CD4-positive, alpha-beta T cell treated with Interleukin-4 for 4 hours (primary cell): ENCODE measurements around the gene LAMP2.

Source experiments
- DNase-seq: peaks from one replicate; pipeline ENCODE4 v3.0.0-alpha.2; 2020

Gene LAMP2

DNA sequence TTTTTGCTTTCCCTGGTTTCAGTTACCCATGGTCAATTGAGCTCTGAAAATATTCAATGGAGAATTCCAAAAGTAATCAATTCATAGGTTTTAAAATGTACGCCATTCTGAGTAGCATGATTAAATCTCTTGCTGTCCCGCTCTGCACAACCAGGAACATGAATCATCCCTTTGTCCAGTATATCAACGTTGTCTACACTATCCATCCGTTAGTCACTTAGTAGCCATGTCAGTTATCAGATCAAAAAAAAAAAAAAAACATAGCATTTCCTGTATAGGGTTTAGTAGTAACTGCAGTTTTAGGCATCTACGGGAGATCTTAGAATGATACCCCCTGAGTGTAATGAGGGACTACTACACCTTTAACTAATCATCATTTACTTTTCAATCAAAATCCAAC is 15.1 kb downstream of the LAMP2 start:
- no peak for DNase-seq

DNA sequence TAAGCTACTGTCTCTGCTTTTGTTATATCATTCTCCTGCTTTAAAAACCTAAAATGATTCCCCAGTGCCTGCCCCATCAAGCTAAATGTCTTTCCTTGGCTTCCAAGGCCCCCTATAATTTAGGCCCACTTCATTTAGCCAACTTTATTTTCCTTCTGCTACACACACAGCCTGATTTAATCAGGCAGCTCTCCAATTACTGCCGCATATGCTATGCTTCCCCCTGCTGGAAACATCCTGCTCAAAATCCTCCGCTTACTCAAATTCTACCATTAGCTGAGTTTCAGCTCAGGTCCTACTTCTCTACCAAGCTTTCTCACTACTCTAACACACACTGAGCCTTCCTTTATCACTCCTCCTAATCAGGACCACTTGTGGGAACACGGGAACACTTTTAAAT is 17.0 kb downstream of the LAMP2 start:
- no peak for DNase-seq

DNA sequence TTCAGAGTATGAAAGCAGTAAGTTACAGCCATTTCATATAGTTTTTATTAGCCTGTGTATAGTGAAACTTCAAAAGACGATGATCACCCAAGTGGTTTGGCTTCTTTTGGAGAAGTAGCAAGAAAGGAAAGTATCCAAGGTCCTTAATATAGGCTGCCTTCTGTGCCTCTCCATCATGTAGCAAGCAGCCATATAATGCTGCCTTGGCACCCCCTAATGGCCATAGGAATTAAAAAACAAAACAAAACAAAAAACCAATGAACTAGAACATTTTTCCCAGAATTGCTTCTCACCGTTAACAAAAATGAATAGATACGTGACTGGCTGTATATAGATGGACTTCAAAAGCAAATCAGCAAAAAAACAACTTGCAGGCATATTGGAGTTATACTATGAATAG is 18.9 kb downstream of the LAMP2 start:
- peak; percentile 18 for DNase-seq

DNA sequence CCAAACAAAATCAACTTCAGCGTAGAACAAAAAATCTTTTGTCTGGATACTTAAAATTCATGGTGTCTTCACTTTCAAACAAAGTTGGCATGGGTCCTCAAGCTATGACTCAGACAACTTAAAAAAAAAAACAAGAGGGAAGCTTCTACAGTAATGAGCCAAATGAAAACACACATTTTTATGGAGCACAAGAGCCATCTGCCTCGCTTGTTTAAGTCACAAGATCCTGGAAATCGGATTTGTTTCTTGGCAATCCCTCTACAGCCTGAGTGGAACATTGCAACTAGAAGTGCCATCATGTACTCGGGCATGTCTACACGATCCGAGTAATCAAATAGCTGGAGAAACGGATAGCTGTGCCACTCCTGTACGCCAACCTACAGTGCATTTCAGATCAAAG is 22.6 kb downstream of the LAMP2 start:
- DNase-seq, result no peak

DNA sequence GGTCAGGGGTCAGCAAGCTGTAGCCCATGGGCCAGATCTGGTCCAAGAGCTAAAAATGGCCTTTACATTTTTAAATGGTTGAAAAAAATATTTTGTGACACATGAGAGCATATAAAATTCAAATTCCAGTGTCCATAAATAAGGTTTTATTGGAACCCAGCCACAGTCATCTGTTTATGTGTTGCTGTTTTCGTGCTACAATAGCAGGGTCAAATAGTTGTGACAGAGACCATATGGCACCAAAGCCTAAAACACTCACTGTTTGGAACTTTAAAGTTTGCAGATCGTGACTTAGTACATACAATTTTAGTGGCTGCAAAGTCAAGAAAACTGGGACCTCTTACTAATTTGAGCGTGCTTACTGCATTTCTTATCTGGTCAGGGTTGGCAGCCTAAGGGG is 29.2 kb downstream of the LAMP2 start:
- no peak for DNase-seq

DNA sequence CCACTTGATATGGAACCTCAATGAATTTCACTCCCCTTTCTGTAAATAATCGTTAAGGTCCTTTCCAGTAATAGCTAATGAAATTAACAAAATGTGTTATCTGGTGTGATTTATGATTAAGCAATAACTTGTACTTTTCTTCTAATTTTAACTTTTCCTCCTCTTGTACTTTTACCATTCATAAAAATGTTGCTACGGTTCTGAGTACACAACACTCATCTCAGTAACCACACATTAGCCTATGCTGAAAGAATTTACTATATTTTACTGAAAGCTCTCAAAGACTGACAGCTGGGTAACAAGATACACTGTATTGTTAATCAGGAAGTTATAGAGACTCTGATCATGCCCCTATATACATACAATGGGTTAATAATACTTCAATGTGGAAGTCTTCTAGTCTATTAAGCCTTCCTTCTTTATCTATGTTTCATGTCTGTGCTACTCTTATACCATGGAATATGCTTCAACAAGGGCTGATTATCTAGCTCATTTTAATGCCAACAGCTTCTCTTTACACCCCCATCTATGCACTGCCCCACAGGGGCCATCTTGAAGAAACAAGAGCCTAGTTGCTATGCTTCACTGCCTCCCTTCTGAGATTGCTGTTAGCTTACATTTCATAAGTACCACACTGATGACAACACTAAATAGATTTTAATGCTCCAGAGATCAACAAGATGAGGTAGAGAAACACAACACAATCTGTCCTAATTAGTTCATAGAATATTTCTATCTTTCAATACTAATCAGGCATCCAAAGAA is 39.1 kb downstream of the LAMP2 start:
- DNase-seq, result no peak

DNA sequence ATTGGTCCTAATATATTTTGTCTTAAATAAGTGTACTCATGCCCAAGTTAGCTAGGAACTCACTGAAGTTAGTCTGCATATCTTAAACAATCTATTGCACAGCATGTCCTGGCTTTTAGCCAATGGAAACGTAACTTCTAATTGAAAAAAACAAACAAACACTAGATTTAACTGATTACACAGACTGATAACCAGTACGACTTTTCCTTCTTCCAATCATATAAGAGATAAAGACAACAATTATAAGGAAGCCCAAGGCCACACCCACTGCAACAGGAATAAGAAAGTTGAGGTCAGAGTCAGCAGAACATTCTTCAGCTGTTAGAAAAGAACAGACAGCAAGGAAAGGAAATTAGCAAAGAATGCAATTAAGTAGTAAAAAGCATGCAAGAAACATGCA is 40.8 kb downstream of the LAMP2 start:
- peak; percentile 0 for DNase-seq

DNA sequence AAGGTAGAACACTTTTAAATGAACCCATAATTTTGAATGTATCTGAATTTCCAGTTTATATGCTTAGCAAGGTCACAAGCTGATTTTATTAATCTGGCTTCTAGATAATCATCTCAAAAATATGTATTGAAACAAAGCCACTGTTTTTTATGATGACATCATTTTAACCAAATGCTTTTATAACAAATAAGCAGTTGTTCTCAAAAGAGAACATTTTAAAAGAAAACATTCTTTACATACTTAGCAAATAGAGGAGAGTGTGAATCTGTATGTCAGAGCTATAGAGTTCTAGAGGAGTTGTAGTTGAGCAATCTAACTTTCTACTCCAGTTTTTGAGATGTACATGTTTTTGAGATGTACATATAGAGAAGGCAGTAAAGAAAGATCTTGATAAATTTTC is 42.5 kb downstream of the LAMP2 start:
- no peak for DNase-seq

DNA sequence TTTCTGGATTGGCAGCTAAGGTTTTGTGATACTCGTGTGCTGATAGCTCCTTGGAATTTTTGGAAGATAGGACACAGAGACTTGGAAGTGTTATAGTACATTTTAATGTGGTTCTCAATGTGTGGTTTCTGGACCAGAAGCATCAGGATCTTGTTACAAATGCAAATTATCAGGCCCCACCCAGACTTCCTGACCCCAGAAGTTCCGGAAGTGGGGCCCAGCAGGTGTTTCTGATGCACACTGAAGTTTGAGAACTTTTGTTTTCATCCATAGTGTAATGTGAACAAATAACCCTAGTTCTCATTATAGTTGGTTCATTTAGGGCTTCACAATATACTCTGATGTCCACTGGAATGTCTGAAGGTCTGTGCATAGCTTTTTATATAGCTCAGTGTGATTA is 49.6 kb downstream of the LAMP2 start:
- DNase-seq, result peak; percentile 10

DNA sequence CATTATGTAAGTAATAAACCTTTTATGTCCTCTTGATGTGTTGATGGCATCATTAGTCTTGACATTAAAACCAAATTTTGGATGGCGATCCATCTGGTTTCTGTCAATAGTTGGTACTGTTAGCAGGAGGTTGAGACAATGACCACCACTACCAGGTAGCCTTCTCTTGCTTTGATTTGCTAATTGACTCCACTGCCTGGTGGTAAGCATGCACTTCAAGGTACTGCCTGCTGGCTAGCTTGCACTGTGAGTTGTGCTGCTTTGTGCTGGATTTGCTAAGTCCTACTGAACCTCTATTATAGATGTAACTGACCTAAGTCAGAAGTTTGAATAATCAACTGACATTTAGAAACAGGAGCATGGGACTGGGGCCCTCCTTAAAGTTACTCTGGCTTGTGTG is 60.9 kb downstream of the LAMP2 start:
- DNase-seq, result no peak

DNA sequence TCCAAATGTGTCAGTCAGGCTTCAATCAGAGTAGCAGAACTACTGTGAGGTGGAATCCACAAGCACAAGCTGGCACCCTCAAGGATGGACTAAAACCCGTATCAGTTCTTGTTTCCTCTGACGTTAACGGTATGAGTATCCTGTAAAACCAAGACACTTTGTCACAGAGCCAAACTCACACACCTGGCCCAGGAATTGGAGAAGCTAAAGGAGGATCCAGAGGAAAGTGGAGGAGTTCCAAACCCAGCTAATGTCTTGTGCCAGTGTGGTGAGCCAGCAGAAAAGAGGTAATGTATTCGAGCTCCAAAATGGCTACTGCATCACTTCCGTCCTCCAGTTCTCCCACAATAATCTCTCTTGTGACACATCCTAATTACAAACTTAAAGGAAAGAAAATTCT is 62.5 kb downstream of the LAMP2 start:
- DNase-seq, result no peak

DNA sequence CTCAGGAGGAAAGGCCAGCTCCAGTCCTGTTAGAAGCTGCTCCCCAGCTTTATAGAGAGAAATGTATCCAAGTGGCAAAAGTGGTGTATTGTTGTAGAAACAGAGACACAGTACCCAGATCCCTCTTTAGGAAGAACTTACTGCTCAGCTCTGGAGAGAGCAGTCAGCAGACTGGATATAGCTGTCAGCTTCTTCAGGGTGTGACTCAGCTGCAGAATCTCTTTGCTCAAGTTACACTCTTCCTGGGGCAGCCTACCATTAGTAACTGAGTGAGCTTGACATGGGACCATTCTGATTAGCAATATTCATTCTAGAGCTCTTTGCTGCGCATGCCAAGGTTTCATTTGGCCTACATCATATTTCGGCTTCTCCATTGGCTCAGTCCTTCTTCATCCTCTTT is 66.7 kb downstream of the LAMP2 start:
- DNase-seq, result no peak

DNA sequence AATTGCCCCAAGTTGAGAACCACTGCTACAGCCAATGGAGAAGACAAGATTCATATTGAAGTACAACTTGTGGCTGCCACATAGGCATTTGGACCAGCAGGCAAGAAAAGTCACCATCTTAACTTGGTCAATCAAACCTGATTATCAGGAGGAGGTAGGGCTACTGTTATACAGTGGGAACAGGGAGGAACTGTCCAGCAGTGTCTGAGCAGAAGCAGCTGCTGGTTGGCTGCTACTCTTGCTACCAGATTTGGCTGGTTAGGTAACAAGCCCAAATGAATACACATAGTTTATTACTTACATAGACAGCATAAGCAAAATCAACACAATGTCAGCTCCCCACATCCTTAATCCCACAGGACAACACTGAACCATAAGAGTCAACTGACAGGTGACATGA is 67.8 kb downstream of the LAMP2 start:
- DNase-seq, result no peak

DNA sequence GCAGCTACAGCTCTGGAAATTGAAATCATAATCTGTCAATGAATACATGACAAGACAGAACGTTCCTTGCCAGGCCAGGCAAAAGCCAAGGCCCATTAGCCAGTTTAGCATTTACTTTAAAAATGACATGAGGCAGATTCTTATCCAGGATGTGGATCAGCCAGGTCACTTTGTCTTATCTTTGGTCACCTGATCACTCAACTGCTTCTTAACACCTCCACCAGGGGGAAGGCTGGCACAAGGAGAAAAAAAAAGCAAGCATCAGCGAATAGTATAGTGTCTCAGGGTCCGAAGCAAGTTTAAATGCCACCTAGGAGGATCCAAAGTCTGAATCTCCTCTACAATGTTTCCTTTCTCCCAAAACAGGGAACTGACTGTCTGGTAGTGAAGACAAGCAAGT is 88.4 kb downstream of the LAMP2 start:
- DNase-seq, result peak; percentile 25

DNA sequence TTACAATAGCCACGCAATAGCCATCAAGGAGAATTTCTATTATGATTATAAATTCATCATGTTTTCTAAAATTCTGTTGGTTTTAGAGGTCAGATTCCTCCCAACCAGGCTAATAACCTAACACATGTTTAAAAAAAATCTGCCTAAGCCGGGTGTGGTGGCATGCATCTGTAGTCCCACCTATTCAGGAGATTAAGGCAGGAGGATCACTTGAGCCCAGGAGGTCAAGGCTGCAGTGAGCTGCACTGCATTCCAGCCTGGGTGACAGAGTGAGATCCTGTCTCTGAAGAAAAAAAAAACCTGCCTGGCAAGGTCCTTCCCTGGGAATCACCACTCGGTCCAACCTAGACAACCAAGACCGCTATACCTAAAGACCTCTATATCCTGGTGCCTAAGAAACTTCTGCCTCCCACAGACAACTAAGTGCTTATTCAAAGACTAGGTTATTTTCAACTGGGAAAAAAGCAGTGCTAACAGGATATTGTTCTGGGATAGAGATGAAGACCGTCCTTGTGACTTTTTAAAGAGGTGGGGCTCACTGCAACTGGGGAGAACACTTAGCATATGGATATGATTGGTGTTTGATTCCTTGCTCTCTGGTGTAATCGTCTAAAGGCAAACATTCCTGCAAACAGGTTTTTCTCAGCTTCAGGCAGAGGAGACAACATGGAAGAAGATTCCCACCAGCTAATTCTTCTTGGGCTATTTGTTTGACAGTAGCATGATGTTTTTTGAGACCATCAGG is 89.0 kb downstream of the LAMP2 start:
- DNase-seq, result no peak

DNA sequence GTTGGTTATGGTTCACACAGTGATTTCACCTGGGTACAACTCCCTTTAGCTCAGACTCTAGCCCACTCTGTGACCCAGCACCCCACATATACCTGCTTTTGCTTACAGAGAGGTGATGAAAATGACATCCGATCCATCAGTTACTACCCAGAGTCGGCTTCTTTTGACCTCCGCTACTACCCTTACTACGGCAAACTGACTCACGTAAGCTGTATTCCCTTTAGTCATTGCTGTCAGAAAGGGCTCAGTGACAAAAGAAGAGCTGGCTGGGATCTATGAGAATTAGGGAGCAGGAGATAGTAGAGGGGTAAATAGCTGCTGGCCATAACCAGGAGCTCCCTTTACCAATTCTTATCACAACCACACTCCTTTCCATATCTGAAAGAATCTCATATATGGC is 90.5 kb downstream of the LAMP2 start:
- no peak for DNase-seq
